AG08395 (cell line): ENCODE data around the gene CALD1.
A peak's percentile ranks its signal among the peaks of the same experiment; 100 is the strongest.

Source experiments
- DNase-seq: peaks from one replicate; pipeline ENCODE4 v3.0.0; 2012; ENCODE audit warnings: mixed read lengths, low spot score

The CALD1 gene

DNA sequence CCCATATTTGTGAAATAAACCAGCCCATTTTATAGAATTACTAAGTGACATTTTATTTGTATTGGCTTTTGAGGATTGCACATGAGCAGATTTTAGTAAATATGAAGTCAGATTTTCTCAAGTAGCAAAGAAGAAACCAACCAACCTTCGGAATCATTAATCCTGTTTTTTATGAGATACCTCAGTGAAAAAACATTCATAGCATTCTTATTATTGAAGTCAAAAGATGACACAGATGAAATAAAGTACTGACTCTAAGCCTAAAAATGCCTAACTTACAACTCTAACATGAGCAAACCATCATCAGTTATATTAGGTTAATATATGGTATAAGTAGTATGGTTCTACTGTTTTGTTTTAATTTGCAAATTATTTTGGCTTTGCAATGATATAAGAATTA, 147.0 kb downstream of the CALD1 start:
- DNase-seq: no peak

DNA sequence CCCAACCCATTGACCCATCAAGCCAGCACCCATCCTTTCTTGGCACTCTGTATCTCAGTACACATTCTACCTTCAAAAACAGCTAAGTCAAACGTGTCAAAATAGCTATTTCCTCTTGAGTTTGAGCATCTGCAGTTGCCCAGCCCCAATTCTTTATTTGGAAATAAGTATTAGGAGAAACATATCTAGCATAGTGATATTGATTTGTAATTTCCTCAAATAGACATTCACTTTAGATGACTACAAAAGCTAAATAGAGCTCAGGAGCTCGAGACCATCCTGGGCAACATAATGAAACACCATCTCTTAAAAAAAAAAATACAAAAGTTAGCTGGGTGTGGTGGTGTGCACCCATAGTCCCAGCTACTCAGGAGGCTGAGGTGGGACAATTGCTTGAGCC, 147.6 kb downstream of the CALD1 start:
- no peak for DNase-seq

DNA sequence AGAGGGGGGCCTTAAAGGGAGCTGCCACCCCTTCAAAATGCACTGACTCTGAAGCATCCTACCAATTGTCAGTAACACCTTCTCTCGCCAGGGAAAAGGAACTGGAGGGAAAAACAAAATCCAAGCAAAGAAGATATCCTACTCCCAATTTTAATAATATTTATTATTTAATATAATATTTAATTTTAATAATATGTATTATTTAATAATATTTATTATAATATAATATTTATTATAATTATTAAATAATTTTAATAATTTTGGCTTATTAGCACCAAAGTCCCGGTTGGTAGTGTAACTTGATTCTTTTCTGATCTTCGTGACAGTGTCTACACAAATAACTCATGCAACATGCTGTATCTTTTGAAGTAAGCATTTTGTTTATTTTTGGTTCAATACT, 148.3 kb downstream of the CALD1 start:
- no peak for DNase-seq

DNA sequence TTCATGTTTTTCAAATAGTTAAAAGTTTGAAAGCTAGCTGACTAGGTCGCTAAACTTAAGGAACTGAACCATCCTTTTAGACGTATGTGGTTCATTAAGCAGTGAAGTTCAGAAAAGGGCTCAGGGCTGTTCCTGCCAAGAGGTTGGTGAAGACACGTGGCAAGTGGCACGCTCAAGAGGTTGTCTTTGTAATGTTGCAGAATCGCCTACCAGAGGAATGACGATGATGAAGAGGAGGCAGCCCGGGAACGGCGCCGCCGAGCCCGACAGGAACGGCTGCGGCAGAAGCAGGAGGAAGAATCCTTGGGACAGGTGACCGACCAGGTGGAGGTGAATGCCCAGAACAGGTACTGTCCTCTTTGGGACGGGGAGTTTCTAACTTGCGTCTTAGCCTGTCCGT, 149.1 kb downstream of the CALD1 start:
- DNase-seq: no peak

DNA sequence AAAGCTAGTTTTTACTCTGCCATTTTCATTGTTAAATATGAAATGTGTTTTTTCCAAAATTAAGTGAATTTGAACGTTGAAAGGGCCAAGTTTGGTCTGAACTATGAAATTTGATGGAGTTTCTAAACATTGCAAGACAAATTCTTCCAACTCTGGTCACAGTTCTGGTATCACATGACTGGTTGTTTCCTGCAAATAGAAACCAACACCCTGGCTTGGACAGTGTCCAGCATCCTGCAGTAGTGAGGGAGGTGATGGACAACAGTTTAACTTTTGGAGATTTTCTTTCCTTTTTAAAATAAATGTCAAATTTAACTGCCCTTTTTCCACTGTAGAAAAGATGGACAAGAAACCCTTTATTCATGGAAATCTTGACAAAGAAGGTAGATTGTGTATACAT, 152.1 kb downstream of the CALD1 start:
- DNase-seq: no peak

DNA sequence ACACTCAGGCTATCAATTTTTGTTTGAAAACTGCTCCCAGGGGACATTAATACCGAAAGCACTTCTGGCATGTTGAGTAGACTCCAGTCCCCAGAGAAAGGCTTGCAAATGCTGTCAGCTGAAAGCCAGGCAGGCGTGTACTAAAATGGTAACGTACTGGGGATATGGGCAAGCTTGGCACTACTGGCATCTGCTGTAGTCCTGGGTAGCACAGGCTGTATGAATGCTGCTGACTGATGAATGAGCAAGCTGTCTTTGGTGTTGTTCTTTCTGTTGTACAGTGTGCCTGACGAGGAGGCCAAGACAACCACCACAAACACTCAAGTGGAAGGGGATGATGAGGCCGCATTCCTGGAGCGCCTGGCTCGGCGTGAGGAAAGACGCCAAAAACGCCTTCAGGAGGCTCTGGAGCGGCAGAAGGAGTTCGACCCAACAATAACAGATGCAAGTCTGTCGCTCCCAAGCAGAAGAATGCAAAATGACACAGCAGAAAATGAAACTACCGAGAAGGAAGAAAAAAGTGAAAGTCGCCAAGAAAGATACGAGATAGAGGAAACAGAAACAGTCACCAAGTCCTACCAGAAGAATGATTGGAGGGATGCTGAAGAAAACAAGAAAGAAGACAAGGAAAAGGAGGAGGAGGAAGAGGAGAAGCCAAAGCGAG, 153.4 kb downstream of the CALD1 start:
- no peak for DNase-seq

DNA sequence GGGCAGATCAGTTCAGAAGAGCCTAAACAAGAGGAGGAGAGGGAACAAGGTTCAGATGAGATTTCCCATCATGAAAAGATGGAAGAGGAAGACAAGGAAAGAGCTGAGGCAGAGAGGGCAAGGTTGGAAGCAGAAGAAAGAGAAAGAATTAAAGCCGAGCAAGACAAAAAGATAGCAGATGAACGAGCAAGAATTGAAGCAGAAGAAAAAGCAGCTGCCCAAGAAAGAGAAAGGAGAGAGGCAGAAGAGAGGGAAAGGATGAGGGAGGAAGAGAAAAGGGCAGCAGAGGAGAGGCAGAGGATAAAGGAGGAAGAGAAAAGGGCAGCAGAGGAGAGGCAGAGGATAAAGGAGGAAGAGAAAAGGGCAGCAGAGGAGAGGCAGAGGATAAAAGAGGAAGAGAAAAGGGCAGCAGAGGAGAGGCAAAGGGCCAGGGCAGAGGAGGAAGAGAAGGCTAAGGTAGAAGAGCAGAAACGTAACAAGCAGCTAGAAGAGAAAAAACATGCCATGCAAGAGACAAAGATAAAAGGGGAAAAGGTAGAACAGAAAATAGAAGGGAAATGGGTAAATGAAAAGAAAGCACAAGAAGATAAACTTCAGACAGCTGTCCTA, 154.1 kb downstream of the CALD1 start:
- DNase-seq: no peak

DNA sequence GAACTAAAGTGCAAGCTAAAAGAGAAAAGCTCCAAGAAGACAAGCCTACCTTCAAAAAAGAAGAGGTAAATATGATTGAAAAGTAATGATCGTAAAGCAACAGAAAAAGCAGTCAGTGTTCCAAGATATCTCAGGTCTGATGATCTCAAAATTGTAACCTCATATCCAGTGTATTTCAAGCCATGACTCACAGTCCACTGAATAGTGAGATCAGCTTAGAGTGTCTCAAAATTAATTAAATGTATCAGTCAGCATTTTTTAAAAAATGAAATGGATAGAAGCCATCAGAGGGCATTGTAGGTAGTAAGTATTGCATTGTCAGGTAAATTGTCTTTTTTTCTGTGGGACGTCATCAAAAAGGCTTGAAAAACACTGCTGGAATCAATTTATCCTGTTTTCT, 156.3 kb downstream of the CALD1 start:
- peak; percentile 38 for DNase-seq

DNA sequence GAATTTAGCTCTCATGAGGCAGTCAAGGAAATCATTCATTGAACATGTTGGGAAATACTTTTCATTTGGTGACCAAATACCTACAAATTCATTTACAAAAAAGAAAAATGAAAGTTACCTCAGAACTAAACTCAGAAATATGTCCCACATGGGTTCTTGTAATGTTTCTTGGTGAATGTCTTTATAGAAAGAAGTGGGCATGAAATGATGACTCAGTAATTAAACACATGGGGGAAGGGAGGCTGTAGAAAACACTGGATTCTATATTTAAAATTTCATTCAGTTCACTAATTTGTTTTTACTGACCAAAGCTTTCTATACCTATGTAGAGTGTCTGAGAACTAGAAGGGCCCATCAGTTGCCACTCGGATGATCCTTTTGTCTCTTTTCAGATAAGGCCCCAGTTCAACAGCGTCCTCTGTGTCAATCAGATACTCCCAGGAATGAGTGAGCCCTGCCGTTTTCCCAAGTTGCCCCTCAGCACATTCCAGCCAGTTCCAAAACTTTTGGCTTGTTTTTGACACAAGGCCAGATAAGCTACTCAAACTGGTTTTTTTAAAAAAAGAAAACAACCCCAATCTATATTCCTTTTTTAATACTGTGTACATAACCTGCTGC, 157.6 kb downstream of the CALD1 start:
- DNase-seq: no peak

DNA sequence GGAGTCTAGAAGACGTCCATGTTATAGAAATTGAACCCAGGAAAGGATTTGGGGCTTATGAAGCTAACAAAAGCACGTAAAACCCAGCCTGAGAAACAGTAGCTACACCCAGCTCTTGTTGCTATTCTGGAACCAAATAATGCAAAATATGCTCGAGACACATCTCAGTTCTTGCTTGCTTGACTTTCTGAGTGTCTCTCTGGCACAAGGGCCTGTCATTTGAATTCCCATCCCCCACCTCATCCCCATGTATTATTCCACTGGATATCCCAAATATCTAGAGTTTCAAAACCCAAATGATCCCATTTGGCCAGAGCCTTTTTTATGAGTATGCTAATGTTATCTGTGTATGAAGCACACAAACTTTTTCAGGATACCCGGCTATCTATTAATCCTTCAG, 158.7 kb downstream of the CALD1 start:
- DNase-seq: no peak

DNA sequence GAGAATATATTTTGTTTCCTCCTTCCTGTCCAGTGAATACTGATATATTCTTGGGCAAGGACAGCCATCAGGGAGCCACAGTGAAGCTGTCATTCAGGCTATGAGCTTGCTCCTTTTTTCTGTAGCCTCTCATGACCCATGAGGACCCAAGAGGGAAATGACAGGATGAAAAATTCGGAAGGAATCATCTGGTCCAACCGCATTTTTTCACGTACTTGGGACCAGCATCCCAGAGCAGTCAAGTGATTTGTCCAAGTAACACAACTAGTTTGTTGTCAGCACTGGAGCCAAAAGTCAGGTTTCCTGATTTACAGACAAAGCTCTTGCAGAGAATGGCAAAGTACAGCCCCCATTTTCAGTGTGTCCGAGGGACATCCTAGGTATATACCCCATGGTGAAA, 159.7 kb downstream of the CALD1 start:
- DNase-seq: no peak

DNA sequence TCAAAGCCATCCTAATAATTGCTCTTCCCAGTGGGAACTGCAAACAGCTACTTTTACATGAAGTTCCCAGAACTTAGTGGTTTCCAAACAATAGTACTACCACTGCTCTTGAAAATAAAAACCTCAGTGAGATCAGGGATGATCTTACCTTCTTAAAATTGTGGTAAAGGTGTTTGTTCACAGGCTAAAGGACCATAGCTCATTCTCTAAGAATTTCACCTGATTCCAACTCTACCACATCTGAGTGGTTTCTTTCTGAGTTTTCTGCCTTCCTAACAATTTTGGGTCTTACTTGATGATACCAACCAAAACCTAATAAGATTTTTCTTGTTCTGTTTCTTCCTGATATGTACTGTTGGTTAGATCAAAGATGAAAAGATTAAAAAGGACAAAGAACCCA, 161.3 kb downstream of the CALD1 start:
- DNase-seq: no peak

DNA sequence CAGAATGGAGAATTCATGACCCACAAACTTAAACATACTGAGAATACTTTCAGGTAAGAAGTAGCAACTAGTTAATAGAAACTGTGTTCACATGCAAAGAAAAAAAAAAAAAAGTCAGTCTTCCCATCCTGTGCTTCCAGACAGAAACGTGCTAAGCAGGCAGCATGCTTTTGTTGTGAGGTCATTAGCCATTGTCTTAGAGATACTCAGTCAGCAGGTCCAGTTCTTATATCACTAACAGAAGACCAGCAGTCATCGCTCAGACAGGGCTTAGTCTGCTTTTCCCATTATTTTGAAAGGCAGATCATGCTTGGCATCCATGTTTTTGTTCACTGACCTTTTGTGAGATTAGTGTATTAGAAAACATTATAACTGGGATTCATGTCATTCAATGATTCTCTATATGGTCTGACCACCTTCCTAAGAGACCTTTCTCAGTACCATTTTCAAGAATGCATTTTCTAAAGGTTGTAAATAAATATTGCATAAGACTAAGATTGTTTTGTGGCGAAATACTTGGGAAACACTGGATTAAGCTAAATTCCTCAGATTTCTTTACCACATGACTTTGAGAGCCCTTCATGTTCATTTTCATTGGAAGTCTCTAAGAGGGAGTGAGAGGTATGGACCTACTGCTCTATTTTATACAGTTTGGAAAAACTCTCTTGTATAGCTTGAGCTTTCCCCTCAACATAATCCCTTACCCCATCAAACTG, 161.9 kb downstream of the CALD1 start:
- peak; percentile 85 for DNase-seq

DNA sequence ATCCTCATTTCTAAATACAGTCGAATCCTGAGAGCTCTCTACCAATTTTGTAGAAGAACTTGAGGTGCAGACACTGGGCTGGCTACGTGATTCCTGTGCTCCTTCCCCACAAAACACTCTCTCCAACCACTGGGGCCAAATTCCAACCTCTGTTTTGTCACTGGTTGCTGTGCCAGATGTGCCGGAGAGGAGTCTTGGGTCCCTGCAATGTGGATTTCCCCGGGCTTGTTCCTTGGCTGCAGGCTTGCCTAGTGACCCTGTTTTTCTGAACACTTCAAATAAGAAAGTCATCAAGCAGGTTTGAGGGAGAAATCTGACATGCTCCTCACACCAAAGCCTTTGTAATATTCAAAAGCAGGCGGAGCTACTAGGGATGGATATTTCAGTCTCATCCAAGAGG, 162.5 kb downstream of the CALD1 start:
- no peak for DNase-seq

DNA sequence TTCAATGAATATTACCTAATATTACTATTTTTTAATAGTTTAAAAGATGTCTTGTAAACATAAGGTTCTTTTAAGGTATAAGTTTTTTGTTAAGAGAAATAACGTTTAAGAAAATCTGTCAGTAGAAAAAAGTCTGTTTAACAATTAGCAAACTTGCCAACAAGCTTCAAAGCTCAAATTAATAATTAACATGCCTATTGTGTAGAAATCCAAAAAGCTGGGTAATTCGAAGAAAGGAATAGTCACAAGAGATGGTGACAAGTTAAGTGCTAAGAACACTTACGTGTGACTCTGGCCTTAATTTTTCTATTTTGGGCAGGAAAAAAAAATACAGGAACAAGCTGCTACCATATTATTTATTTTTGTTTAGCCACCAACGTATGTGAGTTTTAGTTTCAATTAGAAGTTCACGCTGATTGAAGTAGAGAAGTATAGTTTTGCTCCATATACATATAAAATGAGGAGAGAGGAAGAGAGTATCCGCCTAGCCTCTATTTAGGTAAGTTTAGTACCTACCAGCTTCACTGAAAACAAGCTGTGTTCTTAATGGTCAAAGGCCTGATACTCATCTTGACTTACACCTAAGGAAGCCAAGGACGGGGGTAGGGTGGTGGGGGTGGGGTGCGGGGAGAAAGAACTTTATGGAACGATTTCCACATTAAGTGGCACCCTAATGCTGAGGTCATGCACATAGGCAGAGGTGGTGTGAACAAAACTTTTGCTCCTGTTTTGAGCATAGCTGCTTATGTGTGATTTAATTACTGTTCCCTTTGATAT, 163.4 kb downstream of the CALD1 start:
- DNase-seq: no peak

DNA sequence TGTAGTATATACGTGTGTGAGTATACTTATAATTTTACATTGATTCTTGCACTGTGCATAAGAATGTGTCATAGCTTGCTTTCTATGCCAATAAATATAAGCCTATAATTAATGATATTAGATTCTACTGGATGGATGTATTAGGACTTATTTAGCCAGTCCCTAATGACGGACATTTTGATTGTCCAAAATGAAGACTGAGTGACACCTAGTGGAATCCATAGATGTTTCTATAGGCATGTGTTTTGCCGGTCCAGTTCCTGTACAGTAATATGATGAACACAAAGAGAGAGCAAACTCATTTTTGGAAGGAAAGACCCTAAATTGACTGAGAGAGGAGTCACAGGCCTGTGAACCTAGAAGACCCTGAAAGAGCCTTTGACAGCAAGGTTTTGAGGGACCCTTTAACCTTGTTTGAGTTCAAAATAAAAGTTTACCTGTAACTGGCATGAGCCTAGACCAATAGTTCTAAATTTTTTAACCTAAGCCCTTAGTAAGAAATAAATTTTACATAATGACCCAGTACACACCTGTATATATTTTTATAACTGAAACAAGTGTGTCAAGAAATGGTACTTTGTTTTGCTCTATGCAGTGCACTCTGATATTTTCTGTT, 164.5 kb downstream of the CALD1 start:
- DNase-seq: no peak

DNA sequence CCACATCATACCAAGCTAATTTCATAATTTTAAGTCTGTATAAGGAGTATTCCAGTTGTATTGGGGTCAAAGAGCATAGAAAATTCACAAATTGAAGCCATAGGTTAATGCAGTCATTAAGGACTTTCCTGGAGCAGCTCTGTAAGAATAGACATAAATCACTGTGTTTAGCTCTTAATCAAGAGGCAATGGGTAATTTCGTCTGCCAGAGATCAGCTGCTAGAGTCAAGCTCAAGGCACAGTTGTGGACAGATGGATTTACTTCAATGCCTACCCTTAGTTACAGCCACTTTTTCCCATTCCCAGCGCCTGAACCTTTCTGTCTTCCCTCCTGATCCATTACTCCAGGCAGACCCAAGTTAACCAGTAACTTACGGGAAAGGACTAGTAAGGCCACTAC, 166.3 kb downstream of the CALD1 start:
- no peak for DNase-seq

DNA sequence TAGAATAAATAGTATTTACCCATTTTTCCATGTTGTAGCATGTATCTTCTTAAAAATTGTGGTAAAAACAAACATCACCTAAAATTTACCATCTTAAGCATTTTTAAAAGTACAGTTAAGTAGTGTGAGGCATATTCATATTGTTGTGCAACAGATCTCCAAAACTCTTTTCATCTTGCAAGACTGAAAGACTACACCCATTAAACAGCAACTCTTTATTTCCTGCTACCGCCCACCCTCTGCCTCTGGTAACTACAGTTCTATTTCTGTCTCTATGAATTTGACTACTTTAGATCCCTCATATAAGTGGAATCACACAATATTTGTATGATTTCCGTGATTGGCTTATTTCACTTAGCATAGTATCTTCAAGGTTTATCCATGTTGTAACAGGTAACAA, 166.8 kb downstream of the CALD1 start:
- DNase-seq: no peak

DNA sequence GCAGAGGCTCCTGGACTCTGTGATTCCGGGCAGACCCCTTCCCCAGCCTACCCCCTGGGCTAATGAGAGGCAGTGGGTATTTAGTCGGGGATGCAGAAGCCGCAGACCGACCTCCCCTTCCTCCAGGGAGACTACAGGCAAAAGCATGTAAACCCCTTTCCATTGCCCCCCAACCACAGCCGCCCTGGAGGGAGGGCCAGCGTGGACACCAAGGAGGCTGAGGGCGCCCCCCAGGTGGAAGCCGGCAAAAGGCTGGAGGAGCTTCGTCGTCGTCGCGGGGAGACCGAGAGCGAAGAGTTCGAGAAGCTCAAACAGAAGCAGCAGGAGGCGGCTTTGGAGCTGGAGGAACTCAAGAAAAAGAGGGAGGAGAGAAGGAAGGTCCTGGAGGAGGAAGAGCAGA, 167.9 kb downstream of the CALD1 start:
- DNase-seq: no peak

DNA sequence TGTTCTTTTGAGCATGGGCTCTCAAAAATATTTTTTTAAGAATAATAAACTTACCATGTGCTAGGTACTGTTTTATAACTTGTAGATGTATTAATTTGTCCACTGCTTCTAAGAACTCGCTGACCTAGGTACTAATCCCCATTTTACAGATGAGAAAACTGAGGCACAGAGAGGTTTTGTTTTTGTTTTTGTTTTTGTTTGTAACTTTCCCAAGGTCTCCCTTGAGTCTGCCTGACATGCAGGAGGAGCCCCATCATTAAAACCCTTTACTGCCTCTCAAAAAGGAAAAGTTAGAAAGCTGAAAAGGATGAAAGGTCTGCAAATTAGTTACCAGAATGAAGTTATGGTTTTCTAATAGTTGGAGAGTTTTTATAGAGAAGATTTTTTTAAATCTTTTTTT, 168.4 kb downstream of the CALD1 start:
- no peak for DNase-seq

DNA sequence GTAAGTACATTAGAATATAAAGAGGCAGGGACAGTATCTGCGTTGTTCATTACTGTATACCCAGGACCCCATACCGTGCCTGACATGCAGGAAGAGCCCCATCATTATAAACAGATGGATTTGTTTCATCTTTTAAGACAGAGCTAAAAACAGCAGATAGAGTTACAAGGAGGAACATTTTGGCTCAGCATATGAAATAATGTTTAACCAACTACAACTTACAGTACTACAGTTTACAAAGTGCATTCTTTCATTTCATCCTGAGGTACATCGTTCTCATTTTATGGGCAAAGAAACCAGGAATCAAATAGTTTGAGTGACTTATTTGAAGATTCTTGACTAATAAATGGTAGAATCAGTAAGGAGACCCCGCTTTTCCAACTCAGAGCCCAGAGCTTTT, 168.8 kb downstream of the CALD1 start:
- no peak for DNase-seq

DNA sequence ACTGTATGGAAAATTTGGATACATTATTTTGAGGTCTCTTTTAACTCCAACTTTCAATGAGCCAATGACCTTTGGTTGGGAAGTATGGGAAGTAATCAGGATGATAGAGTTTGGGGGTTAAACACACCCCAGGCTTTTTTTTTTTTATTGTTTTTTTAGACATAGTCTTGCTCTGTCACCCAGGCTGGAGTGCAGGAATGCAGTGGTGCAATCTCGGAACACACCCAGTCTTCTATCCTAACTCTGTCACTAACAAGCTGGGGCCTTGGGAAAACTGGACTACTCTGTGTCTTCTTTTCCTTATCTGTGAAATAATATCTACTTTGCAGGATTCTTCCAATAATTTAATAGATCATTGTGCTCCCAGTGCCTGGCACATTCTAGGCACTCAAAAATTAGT, 169.3 kb downstream of the CALD1 start:
- DNase-seq: peak; percentile 32
